Measurements from ENCODE around the gene DMRTC2.

DNA sequence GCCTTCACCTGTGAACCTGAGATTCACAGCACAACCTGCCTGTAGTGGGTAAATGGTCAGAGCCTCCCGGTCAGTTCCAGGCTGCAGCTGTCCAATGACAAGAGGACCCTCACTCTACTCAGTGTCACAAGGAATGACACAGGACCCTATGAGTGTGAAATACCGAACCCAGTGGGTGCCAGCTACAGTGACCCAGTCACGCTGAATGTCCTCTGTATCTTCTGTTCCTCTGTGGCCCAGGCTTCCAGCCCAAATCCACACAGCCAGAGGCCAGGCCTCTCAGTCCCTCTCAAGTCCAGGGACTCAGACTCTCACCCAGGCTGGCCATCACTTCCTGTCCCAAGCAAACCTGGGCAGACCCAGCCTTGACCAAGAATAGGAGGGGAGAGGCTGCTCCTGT, 37.7 kb upstream of the DMRTC2 start:
- TF ChIP-seq, protein P1, sequence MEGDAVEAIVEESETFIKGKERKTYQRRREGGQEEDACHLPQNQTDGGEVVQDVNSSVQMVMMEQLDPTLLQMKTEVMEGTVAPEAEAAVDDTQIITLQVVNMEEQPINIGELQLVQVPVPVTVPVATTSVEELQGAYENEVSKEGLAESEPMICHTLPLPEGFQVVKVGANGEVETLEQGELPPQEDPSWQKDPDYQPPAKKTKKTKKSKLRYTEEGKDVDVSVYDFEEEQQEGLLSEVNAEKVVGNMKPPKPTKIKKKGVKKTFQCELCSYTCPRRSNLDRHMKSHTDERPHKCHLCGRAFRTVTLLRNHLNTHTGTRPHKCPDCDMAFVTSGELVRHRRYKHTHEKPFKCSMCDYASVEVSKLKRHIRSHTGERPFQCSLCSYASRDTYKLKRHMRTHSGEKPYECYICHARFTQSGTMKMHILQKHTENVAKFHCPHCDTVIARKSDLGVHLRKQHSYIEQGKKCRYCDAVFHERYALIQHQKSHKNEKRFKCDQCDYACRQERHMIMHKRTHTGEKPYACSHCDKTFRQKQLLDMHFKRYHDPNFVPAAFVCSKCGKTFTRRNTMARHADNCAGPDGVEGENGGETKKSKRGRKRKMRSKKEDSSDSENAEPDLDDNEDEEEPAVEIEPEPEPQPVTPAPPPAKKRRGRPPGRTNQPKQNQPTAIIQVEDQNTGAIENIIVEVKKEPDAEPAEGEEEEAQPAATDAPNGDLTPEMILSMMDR (IDR thresholded peaks at IDR 0.05): no peak
- no peak for TF ChIP-seq POLR2A (IDR thresholded peaks at IDR 0.05)
